OCI-M1 (cell line): ENCODE results near the gene POR.
A peak's percentile ranks its signal among the peaks of the same experiment; 100 is the strongest.

Experiments
- DNase-seq: peaks from one replicate; lab custom pipeline; 2025; lab: John Stamatoyannopoulos, UW

Gene POR

GRCh38 chr7:75916685-75917634 lies 2.0 kb downstream of the POR start:
- no peak for DNase-seq

- no peak for DNase-seq
Observed at GRCh38 chr7:75920431-75921161, 5.6 kb downstream of the POR start.

GRCh38 chr7:75921479-75921878 lies 6.5 kb downstream of the POR start:
- no peak for DNase-seq

- DNase-seq, result no peak
Observed at GRCh38 chr7:75922966-75923603, 8.1 kb downstream of the POR start.

- no peak for DNase-seq
Observed at GRCh38 chr7:75924256-75924655, 9.3 kb downstream of the POR start.

GRCh38 chr7:75924889-75925288 lies 9.9 kb downstream of the POR start:
- no peak for DNase-seq

GRCh38 chr7:75925717-75926435 lies 10.9 kb downstream of the POR start:
- no peak for DNase-seq

GRCh38 chr7:75928568-75928914 lies 13.6 kb downstream of the POR start:
- no peak for DNase-seq

- no peak for DNase-seq
Observed at GRCh38 chr7:75931680-75932079, 16.7 kb downstream of the POR start.

- peak; percentile 68 for DNase-seq
Observed at GRCh38 chr7:75937958-75938786, 23.2 kb downstream of the POR start.

- no peak for DNase-seq
Observed at GRCh38 chr7:75938921-75939320, 24.0 kb downstream of the POR start.

GRCh38 chr7:75943864-75944263 lies 28.9 kb downstream of the POR start:
- no peak for DNase-seq

- no peak for DNase-seq
Observed at GRCh38 chr7:75944507-75944906, 29.6 kb downstream of the POR start.

GRCh38 chr7:75945297-75946168 lies 30.6 kb downstream of the POR start:
- no peak for DNase-seq

- no peak for DNase-seq
Observed at GRCh38 chr7:75946207-75946855, 31.4 kb downstream of the POR start.

- DNase-seq, result no peak
Observed at GRCh38 chr7:75948179-75948578, 33.2 kb downstream of the POR start.

- DNase-seq, result no peak
Observed at GRCh38 chr7:75950111-75950681, 35.2 kb downstream of the POR start.

GRCh38 chr7:75951506-75951905 lies 36.6 kb downstream of the POR start:
- no peak for DNase-seq

- no peak for DNase-seq
Observed at GRCh38 chr7:75953431-75953830, 38.5 kb downstream of the POR start.
